ENCODE measurements around the gene MUCL3.
"Not testable (repeated sequence)": the region's sequence is repeated elsewhere in the genome, so short reads cannot be mapped to it uniquely, and the experiment has no call there.

MUCL3 gene, protein sequence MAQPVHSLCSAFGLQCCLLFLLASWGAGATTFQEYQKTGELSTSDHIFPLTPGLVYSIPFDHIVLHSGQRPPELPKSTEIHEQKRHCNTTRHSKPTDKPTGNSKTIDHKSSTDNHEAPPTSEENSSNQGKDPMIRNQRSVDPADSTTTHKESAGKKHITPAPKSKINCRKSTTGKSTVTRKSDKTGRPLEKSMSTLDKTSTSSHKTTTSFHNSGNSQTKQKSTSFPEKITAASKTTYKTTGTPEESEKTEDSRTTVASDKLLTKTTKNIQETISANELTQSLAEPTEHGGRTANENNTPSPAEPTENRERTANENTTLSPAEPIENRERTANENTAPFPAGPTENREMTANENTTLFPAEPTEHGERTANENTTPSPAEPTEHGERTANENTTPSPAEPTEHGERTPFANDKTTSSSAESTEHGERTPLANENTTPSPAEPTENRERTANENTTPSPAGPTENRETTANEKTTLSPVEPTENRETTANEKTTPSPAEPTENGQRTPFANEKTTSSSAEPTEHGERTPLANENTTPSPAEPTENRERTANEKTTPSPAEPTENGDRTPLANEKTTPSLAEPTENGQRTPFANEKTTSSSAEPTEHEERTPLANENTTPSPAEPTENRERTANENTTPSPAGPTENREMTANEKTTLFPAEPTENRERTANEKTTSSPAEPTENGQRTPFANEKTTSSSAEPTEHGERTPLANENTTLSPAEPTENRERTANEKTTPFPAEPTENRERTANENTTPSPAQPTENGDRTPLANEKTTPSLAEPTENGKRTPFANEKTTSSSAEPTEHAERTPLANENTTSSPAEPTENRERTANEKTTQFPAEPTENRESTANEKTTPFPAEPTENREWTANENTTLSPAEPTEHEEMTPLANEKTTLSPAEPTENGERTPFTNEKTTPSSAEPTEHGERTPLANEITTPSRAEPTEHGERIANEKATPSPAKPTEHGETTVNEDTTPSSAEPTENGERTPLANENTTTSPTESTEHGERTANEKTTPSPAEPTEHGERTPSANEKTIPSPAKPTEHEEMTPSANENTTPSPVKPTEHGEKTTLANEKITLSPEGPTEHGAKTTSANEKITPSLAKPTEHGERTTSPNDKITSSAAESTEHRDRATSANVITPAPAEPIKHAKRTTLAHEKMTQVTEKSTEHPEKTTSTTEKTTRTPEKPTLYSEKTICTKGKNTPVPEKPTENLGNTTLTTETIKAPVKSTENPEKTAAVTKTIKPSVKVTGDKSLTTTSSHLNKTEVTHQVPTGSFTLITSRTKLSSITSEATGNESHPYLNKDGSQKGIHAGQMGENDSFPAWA (N-terminal part only)

DNA sequence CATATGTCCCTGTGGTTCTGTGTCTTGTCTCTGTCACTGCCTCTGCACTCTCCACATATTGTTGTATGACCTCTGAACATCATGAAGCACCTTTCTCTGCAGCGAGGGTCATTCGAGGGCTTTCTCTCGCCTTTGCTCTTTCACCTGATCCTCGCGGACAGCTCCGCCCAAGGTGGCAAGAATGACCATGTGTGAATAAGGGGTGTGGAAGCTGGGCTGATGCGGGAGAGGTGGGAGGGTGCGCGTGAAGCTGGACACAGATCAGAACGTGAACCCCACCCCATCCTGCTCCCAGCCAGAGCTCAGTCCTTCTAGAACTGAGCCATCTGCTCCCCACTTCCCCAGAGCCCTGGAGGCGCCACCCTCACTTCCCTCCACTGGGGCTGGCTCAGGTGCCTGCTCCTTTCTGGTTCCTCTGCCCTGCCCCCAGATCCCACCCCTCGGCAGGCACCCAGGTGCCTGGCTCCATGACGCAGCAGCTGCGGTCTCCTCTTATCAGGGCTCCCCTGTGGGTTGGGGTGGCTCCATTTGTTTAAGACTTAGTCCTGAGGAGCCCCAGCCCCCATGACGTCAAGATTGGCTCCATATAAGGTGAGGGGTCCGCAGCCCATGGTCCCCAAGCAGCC is at the start of gene MUCL3:
TSS of gene MUCL3 (plus strand) at position 613 of the 626 bp plus-strand sequence. CDS start 27 bp downstream, outside the sequence.
- DNase-seq = no peak

DNA sequence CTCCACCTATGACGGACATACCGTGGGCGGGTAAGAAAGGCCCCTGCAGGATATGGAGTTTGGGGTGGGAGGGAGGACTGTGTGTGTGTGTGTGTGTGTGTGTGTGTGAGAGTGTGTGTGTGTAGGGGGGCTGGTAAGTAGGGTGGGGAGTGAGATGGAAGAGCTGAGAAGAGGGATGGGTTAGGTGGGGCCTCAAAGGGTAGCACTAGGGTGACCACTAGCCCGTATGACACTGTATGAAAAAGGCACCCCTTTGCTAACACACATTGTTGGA is 49.4 kb upstream of the MUCL3 start:
- DNase-seq = no peak

DNA sequence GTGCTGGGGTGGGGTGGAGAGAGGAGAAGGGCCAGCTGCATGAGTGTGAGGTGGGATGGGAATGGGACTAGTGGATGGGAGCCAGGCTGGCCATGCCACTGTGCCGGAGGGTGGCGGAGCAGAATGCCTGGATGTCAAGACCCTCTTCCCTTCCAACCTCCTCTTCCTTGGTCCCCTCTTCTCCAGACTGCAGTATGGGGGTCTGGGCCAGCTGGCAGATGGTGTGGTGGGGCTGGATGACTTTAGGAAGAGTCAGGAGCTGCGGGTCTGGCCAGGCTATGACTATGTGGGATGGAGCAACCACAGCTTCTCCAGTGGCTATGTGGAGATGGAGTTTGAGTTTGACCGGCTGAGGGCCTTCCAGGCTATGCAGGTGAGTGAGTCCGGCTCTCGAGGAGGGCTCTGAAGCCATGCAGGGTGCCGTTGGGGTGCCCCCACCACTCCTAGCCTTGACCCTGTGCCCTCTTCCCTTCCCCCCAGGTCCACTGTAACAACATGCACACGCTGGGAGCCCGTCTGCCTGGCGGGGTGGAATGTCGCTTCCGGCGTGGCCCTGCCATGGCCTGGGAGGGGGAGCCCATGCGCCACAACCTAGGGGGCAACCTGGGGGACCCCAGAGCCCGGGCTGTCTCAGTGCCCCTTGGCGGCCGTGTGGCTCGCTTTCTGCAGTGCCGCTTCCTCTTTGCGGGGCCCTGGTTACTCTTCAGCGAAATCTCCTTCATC is 48.8 kb upstream of the MUCL3 start:
- DNase-seq = no peak

DNA sequence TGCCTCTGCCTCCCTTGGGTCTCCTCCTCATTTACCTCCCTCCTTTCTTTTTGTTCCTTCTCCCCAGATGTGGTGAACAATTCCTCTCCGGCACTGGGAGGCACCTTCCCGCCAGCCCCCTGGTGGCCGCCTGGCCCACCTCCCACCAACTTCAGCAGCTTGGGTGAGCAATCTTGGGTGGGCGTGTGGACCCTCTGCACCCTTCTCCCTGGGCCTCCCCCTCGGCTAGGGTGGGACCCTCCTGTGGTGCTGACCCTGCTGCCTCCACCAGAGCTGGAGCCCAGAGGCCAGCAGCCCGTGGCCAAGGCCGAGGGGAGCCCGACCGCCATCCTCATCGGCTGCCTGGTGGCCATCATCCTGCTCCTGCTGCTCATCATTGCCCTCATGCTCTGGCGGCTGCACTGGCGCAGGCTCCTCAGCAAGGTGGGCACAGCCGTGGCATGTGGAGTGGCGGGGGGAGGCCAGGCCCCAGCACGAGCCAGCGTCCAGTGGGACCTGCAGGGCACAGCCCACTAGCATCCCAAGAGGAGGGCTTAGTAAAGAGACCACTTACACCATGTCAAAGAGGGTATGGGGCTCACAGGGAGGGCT is 47.7 kb upstream of the MUCL3 start:
- no peak for DNase-seq

DNA sequence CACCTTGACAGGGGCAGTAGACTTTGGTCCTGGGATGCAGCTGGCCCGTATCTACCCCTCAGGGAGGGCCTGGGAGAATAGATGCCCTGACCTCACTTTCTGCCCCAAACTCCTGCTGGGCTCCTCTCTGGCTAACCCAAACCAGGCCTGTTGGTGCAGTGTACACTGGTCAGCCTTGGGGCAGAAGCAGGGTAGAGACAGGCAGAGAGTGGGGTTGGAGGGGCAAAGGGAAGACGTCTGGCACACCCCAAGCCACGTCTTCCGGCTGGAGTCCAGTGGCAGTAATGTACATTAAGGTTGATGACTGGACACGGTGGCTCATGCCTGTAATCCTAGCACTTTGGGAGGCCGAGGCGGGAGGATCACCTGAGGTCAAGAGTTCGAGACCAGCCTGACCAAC is 47.1 kb upstream of the MUCL3 start:
- DNase-seq = no peak

DNA sequence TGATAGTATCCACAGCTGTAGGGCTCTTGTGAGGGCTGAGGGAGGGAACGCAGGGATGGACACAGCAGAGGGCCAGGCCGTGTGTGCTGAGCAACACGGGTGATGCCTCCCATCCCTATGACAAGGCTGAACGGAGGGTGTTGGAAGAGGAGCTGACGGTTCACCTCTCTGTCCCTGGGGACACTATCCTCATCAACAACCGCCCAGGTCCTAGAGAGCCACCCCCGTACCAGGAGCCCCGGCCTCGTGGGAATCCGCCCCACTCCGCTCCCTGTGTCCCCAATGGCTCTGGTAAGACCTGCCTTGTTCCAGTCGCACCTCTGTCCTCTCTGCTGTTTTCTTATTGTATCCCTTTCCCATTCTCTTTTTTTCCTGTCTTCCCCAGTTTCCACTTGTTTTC is 46.4 kb upstream of the MUCL3 start:
- no peak for DNase-seq

DNA sequence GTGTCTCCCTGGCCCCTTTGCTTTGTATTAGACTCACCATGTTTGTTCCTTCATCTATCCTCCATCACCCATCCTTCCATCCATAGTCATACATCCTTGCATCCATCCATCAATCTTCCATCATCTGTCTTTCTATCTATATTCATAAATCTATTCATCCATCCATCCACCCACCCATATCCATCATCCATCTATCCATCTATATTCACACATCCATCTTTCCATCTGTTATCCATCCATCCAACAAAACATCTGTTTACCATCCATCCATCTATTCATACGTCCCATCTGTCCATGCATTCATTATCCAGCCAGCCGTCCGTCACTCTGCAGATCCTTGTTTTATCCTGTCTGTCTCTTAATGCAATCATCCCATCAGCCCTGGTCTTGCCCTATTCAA is 45.8 kb upstream of the MUCL3 start:
- no peak for DNase-seq

DNA sequence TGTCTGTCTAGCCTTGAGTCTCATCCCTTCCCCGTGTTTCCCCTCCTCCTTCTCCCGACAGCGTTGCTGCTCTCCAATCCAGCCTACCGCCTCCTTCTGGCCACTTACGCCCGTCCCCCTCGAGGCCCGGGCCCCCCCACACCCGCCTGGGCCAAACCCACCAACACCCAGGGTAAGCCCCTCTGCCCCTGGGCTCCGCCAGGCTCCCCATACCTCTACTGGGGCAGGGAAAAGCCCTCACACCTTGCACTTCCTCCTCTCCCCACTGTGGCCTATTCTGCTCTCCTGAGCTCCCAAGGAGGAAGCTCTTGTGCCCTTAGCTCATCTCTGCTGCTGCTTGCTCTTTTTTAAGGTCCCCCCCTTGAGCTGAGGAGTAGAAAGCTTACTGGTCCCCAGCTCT is 45.4 kb upstream of the MUCL3 start:
- no peak for DNase-seq

DNA sequence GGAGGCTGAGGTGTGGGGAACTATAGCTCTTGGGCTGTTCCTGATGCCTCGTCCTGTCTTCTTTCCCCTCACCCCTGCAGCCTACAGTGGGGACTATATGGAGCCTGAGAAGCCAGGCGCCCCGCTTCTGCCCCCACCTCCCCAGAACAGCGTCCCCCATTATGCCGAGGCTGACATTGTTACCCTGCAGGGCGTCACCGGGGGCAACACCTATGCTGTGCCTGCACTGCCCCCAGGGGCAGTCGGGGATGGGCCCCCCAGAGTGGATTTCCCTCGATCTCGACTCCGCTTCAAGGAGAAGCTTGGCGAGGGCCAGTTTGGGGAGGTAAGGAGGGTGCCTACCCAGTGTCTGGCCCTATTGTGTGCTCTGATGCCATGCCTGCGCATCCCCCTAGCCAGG is 44.2 kb upstream of the MUCL3 start:
- DNase-seq = no peak

DNA sequence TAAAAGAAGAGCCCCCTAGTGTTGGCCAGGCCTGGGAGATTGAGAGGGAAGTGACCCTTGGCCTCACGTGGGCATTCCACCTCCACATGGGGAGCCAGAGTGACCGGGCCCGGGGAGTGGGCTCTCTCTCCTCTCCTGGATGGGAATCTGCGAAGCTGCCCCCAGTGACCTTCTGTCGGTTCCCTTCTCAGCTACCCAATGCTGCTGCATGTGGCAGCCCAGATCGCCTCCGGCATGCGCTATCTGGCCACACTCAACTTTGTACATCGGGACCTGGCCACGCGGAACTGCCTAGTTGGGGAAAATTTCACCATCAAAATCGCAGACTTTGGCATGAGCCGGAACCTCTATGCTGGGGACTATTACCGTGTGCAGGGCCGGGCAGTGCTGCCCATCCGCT is 42.9 kb upstream of the MUCL3 start:
- no peak for DNase-seq

DNA sequence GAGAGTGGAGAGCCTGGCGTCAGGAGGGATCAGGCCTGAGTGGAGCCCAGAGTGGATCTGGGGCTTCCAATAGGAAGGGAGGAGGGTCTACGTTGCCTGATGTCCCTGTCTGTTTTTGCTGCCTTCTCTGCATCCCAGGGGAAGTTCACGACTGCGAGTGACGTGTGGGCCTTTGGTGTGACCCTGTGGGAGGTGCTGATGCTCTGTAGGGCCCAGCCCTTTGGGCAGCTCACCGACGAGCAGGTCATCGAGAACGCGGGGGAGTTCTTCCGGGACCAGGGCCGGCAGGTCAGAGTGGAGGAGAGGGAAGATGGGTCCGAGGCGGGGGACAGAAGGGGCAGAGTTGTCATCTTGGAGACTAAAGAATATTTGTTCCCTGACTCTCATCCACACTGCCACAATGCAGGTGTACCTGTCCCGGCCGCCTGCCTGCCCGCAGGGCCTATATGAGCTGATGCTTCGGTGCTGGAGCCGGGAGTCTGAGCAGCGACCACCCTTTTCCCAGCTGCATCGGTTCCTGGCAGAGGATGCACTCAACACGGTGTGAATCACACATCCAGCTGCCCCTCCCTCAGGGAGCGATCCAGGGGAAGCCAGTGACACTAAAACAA is 41.9 kb upstream of the MUCL3 start:
- no peak for DNase-seq

DNA sequence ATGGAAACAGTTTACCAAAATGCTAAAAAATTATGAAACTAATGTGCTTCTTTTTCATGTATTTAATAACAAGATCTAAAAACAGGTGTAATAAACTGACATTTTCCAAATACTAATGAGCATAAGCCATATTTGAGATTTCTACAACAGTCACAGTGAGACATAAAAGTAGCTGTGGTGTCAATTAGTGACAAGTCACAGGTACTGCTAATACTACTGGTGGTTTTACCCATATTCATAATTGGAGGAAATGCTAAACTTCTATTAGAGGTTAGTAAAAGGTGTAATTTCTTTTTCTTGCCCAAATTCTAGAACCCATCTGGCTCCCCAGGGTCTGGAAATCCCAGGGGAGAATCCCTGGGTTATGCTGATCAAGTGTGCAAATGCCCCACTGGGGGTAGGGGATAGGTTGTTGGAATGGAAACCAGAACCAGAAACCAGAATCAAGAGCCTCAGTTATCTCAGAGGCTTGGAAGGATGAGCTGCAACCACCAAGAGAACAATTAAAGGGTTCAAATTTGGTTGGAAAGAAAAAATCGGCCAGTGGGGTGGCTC is 39.8 kb upstream of the MUCL3 start:
- no peak for DNase-seq

DNA sequence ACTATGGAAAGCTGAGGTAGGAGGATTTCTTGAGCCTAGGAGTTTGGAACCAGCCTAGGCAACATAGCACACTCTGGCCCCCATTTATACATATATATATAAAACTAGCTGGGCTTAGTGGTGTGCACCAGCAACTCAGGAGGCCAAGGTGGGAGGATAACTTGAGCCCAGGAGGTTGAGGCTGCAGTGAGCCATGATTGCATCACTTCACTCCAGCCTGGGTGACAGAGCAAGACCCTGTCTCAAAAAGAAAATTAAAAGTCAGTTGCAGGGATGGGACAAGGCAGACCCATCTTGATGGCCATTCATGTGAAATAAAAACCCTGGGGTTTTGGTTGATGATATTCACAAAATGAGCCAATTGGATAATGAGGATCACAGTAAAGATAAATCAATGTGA is 39.3 kb upstream of the MUCL3 start:
- no peak for DNase-seq

DNA sequence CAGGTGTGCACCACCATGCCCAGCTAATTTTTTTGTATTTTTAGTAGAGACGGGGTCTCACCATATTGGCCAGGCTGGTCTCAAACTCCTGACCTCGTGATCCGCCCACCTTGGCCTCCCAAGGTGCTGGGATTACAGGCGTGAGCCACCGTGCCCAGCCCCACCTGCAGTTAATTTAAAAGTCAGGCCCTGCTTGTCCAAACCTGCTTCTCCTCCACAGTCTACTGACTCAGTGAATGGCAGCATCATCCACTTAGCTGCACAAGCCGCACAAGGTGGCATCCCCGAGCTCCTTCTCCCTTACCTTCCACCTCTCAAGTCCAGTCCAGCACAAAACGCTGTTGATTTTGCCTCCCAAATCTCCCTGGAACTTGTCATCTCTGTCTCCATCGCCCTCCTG is 38.6 kb upstream of the MUCL3 start:
- DNase-seq = not testable (repeated sequence)

DNA sequence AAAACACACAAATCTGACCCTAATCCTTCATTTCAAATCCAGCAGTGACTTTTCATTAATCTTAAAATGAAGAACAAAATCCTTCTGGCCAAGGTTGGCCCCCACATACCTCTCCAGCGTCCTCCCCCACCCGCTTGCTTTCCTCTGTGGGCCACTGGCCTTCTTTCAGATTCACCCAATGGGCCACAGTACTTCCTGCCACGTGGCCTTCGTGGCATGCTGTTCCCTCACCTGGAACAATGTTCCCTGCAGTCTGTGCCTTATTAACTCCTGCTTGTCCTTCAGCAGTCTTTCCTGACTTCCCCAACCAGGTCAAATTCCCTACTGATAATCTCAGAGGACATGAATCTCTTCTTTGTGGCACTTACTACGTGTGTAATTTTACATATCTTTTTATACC is 38.1 kb upstream of the MUCL3 start:
- DNase-seq = no peak

DNA sequence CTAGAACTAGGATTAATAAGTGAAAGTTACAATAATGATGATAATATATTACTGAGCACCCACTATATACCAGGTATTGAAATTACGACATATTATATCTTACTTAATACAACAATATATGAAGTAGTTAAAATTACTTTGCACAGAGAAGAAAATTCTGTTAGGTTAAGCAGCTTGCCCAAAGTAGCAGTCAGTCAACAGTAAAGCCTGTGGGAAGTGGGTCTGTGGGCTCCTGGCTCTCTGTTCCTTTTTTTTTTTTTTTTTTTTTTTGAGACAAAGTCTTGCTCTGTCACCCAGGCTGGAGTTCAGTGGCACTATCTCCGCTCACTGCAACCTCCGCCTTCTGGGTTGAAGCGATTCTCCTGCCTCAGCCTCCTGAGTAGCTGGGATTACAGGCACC is 37.5 kb upstream of the MUCL3 start:
- no peak for DNase-seq

DNA sequence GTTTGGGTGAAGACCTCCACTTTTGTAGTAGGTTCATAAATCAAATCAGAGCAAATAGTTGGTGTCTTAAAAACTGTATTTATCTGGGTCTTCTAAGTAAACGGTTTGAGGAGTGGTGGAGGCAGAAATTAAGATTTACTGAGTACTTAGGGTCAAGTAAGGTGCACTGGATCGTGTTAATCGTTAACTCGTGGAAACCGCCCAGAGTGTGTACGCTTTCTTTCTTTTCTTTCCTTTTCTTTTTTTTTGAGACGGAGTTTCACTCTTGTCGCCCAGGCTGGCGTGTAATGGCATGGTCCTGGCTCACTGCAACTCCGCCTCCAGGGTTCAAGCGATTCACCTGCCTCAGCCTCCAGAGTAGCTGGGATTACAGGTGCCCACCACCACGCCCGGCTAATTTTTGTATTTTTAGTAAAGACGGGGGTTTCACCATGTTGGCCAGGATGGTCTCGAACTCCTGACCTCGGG is 33.4 kb upstream of the MUCL3 start:
- not testable (repeated sequence) for DNase-seq

DNA sequence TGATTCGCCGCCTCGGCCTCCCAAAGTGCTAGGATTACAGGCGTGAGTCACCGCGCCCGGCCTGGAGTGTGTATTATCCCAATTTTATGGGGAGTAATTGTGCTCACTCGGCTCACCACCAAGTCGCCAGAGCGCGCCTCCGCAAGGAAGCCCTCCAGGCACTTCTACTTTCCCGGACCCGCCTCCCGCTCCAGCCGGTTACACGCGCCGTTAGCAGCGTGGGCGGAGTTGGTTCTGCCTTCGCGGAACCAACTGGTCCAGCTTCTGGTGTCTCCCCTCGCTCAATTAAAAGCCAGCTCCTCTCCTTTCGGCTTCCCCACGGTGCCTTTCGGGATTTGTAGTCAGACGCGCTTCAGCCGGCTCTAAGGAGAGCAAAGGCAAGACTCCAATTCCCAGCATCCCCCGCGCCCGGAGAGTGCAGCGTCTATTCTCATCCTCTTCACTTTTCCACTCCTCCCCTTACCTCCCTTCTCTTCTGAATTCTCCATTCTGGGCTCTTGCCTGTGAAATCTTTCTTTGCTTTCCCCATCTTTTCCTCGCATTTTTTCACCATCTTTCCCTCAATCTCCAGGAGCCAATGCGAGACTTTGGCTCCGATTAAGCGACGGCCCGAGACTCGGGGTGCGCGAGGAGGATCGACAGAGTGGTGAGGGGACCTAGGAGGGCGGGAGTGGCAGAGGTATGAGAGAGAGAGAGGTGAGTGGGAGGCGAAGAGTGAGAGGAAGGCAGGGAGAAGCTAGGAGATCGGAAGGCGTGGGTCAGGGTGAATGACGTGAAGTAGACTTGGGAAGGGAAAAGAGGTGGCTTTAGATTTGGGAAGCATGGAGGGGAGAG is 32.8 kb upstream of the MUCL3 start, which contains the start of gene GTF2H4:
TSS of gene GTF2H4 (plus strand) at position 450 of the 834 bp plus-strand sequence.
- peak; percentile 98 to 99 for DNase-seq

DNA sequence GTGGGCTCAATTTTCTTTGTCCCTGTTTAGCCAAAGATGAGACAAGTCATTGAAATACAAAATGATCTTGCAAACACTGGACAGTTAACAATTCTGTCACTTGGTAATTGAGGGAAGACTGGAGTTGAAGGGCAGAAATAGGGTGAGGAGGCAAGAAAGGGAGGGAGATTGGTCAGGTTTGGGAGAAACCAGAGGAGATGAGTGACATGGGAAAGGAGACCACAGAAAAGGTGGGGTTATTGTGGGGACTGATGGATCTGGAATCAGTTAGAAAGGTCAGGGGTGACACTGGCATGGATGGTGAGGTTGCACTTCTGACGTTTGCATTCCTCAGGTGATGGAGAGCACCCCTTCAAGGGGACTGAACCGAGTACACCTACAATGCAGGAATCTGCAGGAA is 32.1 kb upstream of the MUCL3 start:
- DNase-seq = no peak

DNA sequence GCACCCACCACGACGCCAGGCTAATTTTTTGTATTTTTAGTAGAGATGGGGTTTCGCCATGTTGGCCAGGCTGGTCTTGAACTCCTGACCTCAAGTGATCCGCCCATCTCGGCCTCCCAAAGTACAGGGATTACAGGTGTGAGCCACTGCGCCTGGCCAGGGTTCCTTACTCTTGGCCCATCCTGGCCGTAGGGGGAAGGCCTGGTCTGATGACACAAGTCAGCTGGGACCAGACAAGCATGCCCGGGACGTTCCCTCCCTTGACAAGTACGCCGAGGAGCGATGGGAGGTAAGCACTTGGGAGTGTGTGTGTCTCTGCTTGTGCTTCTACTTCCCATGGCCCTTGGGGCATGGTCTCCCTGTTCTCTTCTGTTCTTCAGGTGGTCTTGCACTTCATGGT is 30.3 kb upstream of the MUCL3 start:
- DNase-seq = not testable (repeated sequence)
